NB4 (cell line): ENCODE data around the gene DPF3.

Experiments
- POLR2A ChIP-seq: IDR thresholded peaks from 2 replicates; pipeline ENCODE4 v1.6.1; 2011; ENCODE audit warnings: mild to moderate bottlenecking; ENCODE audit not compliant: insufficient read length; ENCODE audit errors: extremely low read depth
- TF ChIP-seq, protein P1 (sequence below): IDR thresholded peaks from one replicate; pipeline ENCODE4 v1.5.1; 2012; ENCODE audit warnings: low read depth, low read length

DNA sequence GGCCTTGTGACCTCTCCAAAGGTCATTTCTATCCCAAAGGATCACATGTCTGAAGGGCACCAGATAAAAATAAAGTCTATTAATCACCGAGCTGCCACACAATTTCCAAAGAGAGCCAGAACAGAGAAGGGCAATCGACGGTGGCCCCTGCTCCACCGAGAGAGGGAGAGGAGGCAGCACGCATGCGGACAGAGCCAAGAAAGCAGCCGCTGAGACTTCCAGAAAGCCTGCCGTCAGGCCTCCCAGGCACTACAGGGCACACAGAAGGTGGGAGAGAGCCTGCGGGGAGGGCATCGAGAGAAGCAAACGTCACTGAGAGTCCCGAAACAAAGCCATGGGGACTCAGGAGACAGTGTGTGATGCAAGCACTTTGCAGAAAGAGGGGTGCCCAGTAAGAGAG lies 182.0 kb downstream of the DPF3 start:
- TF ChIP-seq, protein P1, sequence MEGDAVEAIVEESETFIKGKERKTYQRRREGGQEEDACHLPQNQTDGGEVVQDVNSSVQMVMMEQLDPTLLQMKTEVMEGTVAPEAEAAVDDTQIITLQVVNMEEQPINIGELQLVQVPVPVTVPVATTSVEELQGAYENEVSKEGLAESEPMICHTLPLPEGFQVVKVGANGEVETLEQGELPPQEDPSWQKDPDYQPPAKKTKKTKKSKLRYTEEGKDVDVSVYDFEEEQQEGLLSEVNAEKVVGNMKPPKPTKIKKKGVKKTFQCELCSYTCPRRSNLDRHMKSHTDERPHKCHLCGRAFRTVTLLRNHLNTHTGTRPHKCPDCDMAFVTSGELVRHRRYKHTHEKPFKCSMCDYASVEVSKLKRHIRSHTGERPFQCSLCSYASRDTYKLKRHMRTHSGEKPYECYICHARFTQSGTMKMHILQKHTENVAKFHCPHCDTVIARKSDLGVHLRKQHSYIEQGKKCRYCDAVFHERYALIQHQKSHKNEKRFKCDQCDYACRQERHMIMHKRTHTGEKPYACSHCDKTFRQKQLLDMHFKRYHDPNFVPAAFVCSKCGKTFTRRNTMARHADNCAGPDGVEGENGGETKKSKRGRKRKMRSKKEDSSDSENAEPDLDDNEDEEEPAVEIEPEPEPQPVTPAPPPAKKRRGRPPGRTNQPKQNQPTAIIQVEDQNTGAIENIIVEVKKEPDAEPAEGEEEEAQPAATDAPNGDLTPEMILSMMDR: no peak
- TF ChIP-seq POLR2A: no peak
